ENCODE data around the gene DOCK2. TPM values are rescaled to one million over a fixed set of nuclear protein-coding genes. Genes with fewer than 3 reads are reported as not detected.

Gene DOCK2
- polyA plus RNA-seq, 1 donor: 2.6 TPM

- no peak for DNase-seq
Observed at GRCh38 chr5:169864483-169864882, 227.4 kb downstream of the DOCK2 start.

GRCh38 chr5:169867347-169867746, 230.3 kb downstream of the DOCK2 start:
- no peak for DNase-seq

GRCh38 chr5:169869066-169869465, 232.0 kb downstream of the DOCK2 start:
- no peak for DNase-seq

- no peak for DNase-seq
Observed at GRCh38 chr5:169870211-169870610, 233.1 kb downstream of the DOCK2 start.

GRCh38 chr5:169871826-169872490, 234.9 kb downstream of the DOCK2 start:
- no peak for DNase-seq

GRCh38 chr5:169873642-169874041, 236.6 kb downstream of the DOCK2 start:
- DNase-seq: peak; percentile 10

- no peak for DNase-seq
Observed at GRCh38 chr5:169874621-169875020, 237.5 kb downstream of the DOCK2 start.

GRCh38 chr5:169875091-169875728, 238.1 kb downstream of the DOCK2 start:
- DNase-seq: no peak

GRCh38 chr5:169875731-169876130, 238.7 kb downstream of the DOCK2 start:
- peak; percentile 44 for DNase-seq

- DNase-seq: no peak
Observed at GRCh38 chr5:169876386-169876785, 239.3 kb downstream of the DOCK2 start.

- no peak for DNase-seq
Observed at GRCh38 chr5:169880012-169880663, 243.1 kb downstream of the DOCK2 start.

- no peak for DNase-seq
Observed at GRCh38 chr5:169880785-169881184, 243.7 kb downstream of the DOCK2 start.

- DNase-seq: no peak
Observed at GRCh38 chr5:169881702-169882303, 244.7 kb downstream of the DOCK2 start.

GRCh38 chr5:169886033-169886432, 249.0 kb downstream of the DOCK2 start:
- no peak for DNase-seq

GRCh38 chr5:169886677-169887076, 249.6 kb downstream of the DOCK2 start:
- DNase-seq: no peak

- DNase-seq: no peak
Observed at GRCh38 chr5:169889572-169889971, 252.5 kb downstream of the DOCK2 start.

- DNase-seq: no peak
Observed at GRCh38 chr5:169893010-169893409, 255.9 kb downstream of the DOCK2 start.

- DNase-seq: no peak
Observed at GRCh38 chr5:169893571-169893970, 256.5 kb downstream of the DOCK2 start.

GRCh38 chr5:169895926-169896325, 258.9 kb downstream of the DOCK2 start:
- no peak for DNase-seq

- no peak for DNase-seq
Observed at GRCh38 chr5:169897481-169897880, 260.4 kb downstream of the DOCK2 start.

- no peak for DNase-seq
Observed at GRCh38 chr5:169901896-169902295, 264.8 kb downstream of the DOCK2 start.

- no peak for DNase-seq
Observed at GRCh38 chr5:169904059-169904458, 267.0 kb downstream of the DOCK2 start.

- DNase-seq: no peak
Observed at GRCh38 chr5:169904508-169904907, 267.4 kb downstream of the DOCK2 start.

All from left kidney (tissue), 2 donors.